PFSK-1 (cell line): ENCODE measurements around the gene TMTC3.

ENCODE experiments used
- POLR2AphosphoS5 ChIP-seq: IDR thresholded peaks from 2 replicates; pipeline ENCODE4 v1.6.1; 2012; ENCODE audit warnings: low read depth, mild to moderate bottlenecking, control low read depth, low read length, moderate library complexity
- SIN3A ChIP-seq: IDR thresholded peaks from 2 replicates; pipeline ENCODE4 v1.6.1; 2012; ENCODE audit warnings: mild to moderate bottlenecking, low read length, moderate library complexity, borderline replicate concordance; ENCODE audit not compliant: insufficient read depth

GRCh38 chr12:88185988-88186387 is 43.9 kb downstream of the TMTC3 start:
- TF ChIP-seq POLR2AphosphoS5, result no peak
- TF ChIP-seq SIN3A, result no peak
